A673 (cell line): ENCODE results near the gene XAB2. TPM values are rescaled to one million over a fixed set of nuclear protein-coding genes. Genes with fewer than 3 reads are reported as not detected.

Experiments
- BruUV-seq: library from RNA; stranded (reverse); fragments of 400-500 nt; replicated peaks from 2 replicates; lab custom pipeline; 2021; lab: Mats Ljungman, UMichigan
- CTCF ChIA-PET: fragments of 300-600 bp; sonication (Branson Sonifier 250); formaldehyde crosslinking; loops from one replicate; lab custom pipeline; 2022; ENCODE audit warnings: antibody characterized with exemption; lab: Charles Lee
- POLR2A ChIA-PET: fragments of 300-600 bp; sonication (Branson Sonifier 250); formaldehyde crosslinking; loops from one replicate; lab custom pipeline; 2022; ENCODE audit warnings: antibody characterized with exemption; ENCODE audit not compliant: low non-redundant PET; lab: Charles Lee
- DNase-seq: peaks from one replicate; pipeline ENCODE4 v3.0.0-alpha.2; 2015; ENCODE audit warnings: low spot score
- H3K27ac ChIP-seq: fragments of 200-600 bp; sonication (generic); 2 replicates; pipeline ENCODE4 v1.5.1; 2016; ENCODE audit warnings: mixed run types, low read depth, mild to moderate bottlenecking, mixed read lengths, antibody characterized with exemption, low read length; ENCODE audit not compliant: poor library complexity, severe bottlenecking
- H3K27me3 ChIP-seq: fragments of 200-600 bp; sonication (generic); replicated peaks from 2 replicates; pipeline ENCODE4 v1.6.1; 2017; ENCODE audit warnings: mixed run types, low read depth, mild to moderate bottlenecking, mixed read lengths, antibody characterized with exemption, low read length; ENCODE audit not compliant: insufficient read depth, poor library complexity
- H3K36me3 ChIP-seq: fragments of 200-600 bp; sonication (generic); 2 replicates; pipeline ENCODE4 v1.6.1; 2016; ENCODE audit warnings: mixed run types, mild to moderate bottlenecking, mixed read lengths, antibody characterized with exemption, low read length; ENCODE audit not compliant: insufficient read depth, poor library complexity, severe bottlenecking
- H3K4me1 ChIP-seq: fragments of 200-600 bp; sonication (generic); 2 replicates; pipeline ENCODE4 v1.6.1; 2017; ENCODE audit warnings: mixed run types, mild to moderate bottlenecking, mixed read lengths, antibody characterized with exemption, low read length; ENCODE audit not compliant: insufficient read depth, poor library complexity, severe bottlenecking
- H3K4me3 ChIP-seq: fragments of 200-600 bp; sonication (generic); 2 replicates; pipeline ENCODE4 v1.5.1; 2016; ENCODE audit warnings: low read depth, mixed run types, mild to moderate bottlenecking, mixed read lengths, low read length; ENCODE audit not compliant: poor library complexity, severe bottlenecking
- H3K9me3 ChIP-seq: fragments of 200-600 bp; sonication (generic); 2 replicates; pipeline ENCODE4 v1.6.1; 2016; ENCODE audit warnings: mixed run types, low read depth, mild to moderate bottlenecking, mixed read lengths, antibody characterized with exemption, low read length; ENCODE audit not compliant: poor library complexity, severe bottlenecking
- EZH2 ChIP-seq: fragments of 200-600 bp; sonication (generic); IDR thresholded peaks from 2 replicates; pipeline ENCODE4 v1.6.1; 2017; ENCODE audit warnings: borderline replicate concordance, low read depth, mild to moderate bottlenecking, mixed read lengths, antibody characterized with exemption, low read length; ENCODE audit not compliant: poor library complexity, severe bottlenecking
- intact Hi-C: fragments of 100-400 bp; cut with micrococcal nuclease; formaldehyde crosslinking; loops from one replicate; pipeline ENCODE4 v1.10.0; 2022; ENCODE audit not compliant: unreplicated experiment
- total RNA-seq: library from RNA; stranded (reverse); gene quantifications from 2 replicates; pipeline ENCODE4 v1.2.3, GENCODE V29; 2021
- TF ChIP-seq, protein P1 (sequence below): fragments of 300-800, 200-600 bp; sonication (generic); conservative IDR thresholded peaks from 2 replicates; pipeline ENCODE4 v1.5.1; 2017; ENCODE audit warnings: low read depth, mild to moderate bottlenecking, antibody characterized with exemption, low read length, moderate library complexity, mixed read lengths

Gene XAB2
- total RNA-seq, 1 experiment from 2014 or later = 46.8 TPM

DNA sequence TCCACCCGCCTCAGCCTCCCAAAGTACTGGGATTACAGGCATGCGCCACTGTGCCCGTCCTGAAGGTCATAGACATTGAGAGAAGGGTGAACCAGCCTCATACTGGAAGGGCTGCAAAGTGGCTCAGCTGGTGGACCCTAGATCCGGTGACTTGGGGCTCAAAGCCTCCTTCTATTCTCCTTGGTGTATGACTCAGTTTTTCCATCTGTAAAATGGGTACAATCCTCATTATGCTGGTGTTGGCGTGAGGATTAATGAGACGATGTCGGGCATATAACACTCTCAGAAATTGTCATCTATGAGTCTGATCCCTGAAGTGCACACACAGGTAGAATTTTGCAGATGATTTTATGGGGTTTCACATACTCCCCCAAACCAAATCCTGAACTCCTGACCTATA, 39.5 kb downstream of the XAB2 start:
- no peak for DNase-seq
- no peaks in the 10 kb centered on the region for H3K4me1 ChIP-seq
- TF ChIP-seq EZH2 = no peak
- TF ChIP-seq, protein P1, sequence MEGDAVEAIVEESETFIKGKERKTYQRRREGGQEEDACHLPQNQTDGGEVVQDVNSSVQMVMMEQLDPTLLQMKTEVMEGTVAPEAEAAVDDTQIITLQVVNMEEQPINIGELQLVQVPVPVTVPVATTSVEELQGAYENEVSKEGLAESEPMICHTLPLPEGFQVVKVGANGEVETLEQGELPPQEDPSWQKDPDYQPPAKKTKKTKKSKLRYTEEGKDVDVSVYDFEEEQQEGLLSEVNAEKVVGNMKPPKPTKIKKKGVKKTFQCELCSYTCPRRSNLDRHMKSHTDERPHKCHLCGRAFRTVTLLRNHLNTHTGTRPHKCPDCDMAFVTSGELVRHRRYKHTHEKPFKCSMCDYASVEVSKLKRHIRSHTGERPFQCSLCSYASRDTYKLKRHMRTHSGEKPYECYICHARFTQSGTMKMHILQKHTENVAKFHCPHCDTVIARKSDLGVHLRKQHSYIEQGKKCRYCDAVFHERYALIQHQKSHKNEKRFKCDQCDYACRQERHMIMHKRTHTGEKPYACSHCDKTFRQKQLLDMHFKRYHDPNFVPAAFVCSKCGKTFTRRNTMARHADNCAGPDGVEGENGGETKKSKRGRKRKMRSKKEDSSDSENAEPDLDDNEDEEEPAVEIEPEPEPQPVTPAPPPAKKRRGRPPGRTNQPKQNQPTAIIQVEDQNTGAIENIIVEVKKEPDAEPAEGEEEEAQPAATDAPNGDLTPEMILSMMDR = no peak
- CTCF ChIA-PET = no interaction called here
- H3K36me3 ChIP-seq = no peaks in the 10 kb centered on the region
- H3K27me3 ChIP-seq = peaks cover 15% of the 10 kb centered on the region
- H3K4me3 ChIP-seq = no peak overlapping the region
- BruUV-seq = no TSS peak
- POLR2A ChIA-PET = interaction anchor here (0.6 kb wide), 1 partner anchor 51 kb away, joined by 17 read pairs; no protein-coding TSS in a partner anchor
- intact Hi-C loops = no loop called here
- no peak overlapping the region for H3K27ac ChIP-seq
- no peaks in the 10 kb centered on the region for H3K9me3 ChIP-seq

DNA sequence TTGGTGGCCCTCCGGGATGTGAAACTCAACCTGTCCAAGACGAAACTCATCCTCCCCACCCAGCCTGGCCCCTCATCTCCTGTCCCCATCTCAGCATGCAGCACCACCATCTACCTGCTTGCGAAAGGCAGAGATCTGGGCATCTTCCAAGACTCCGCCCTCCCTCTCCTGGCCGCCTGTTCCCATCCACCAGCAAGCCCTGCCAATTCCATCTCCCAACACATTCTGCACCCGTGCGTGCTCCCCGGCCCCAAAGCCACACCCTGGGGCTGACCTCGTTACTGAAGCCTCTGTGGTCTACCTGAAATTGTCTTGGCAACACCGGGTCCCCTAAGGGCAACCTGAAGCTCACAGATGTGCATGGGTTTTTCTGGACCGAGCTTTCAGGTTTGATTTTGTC, 46.9 kb downstream of the XAB2 start:
- Histone ChIP-seq H3K36me3 (no peaks in the 10 kb centered on the region), H3K27ac (no peak overlapping the region), H3K27me3 (peaks cover 30% of the 10 kb centered on the region), H3K9me3 (no peaks in the 10 kb centered on the region), H3K4me1 (no peaks in the 10 kb centered on the region), H3K4me3 (no peak overlapping the region)
- CTCF ChIA-PET = no interaction called here
- intact Hi-C loops = no loop called here
- no peak for DNase-seq
- TF ChIP-seq EZH2 = no peak
- TF ChIP-seq, protein P1 = no peak
- POLR2A ChIA-PET = interaction anchor here (0.6 kb wide), 1 partner anchor 338 kb away, joined by 11 read pairs; the partner anchor contains the start of gene SNAPC2
- BruUV-seq = no TSS peak

DNA sequence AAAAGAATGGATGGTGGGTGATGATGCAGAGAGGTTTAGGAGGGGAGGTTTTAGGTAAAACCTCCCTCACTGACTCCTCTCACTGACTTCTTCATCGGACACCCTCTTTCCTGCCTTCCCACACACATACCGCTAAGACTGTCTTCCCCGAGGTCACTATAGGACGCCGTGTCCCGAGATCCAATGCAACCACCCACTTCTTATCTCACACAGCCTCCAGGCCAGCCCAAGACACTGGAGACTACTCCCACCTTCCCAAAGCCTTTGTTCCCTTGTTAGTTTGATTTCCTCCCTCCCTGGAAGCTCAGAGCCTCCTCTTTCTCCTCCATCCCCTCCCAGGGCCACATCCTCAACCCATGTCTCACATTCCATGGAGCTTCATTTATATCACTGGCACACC, 50.2 kb downstream of the XAB2 start:
- no peaks in the 10 kb centered on the region for H3K9me3 ChIP-seq
- no peak for TF ChIP-seq EZH2
- TF ChIP-seq, protein P1 = no peak
- BruUV-seq = no TSS peak
- no peak overlapping the region for H3K4me3 ChIP-seq
- H3K36me3 ChIP-seq = no peaks in the 10 kb centered on the region
- intact Hi-C loops = no loop called here
- no peak for DNase-seq
- CTCF ChIA-PET = interaction anchor here (2.0 kb wide), 1 partner anchor 11 kb away, joined by 11 read pairs; no protein-coding TSS in a partner anchor
- H3K27ac ChIP-seq = no peak overlapping the region
- POLR2A ChIA-PET = no interaction called here
- H3K27me3 ChIP-seq = peaks cover 13% of the 10 kb centered on the region
- no peaks in the 10 kb centered on the region for H3K4me1 ChIP-seq
